Epithelial cell of prostate (primary cell): ENCODE data around the gene SH3RF3.

Source experiments
- DNase-seq: peaks from one replicate; pipeline ENCODE4 v3.0.0-alpha.2; 2011; ENCODE audit warnings: low read depth, low spot score
- H3K27ac ChIP-seq: fragments of 450-650 bp; 2 replicates; pipeline ENCODE4 v1.5.1; 2017; ENCODE audit warnings: mild to moderate bottlenecking

The SH3RF3 gene

DNA sequence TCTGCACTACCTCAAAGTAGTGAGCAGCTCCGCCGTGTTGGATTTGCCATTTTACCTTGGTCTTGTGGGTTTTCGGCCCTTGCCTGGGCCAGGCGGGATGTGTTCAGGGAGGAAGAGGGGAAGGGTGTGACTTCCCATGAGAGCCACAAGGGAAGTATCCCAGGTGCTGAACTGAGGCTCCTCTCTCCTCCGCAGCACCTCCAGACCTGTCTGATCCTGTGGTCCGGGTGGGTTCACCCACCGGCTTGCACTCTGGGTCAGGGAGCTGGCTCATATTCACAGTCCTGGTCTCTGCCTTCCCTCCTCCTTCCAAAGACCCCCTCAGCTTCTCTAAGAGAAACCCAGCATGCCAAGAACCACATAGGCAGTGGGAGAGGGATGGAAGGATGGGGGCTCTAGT is 249.0 kb downstream of the SH3RF3 start:
- no peak for DNase-seq

DNA sequence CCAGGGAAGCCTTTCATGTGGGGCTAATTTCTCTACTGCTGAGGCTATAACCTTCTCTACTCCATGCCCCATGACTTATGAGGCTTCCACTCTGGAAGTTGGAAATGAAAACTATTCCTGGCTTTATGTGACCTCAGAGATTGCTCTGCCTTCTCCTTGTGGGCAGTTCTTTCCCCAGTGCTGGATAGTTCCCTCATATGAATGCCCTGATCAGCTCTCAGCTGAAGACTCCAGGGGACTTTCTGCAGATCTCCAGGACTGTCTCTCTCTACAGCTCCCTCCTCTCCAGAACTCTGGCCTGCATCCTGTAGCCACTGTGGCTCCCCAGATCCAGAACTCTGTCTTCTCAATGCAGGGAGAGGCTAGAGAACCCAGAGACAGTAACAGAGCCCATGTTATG is 249.7 kb downstream of the SH3RF3 start:
- no peak for DNase-seq
- H3K27ac ChIP-seq = no peak overlapping the region

More for the DNA sequence above, 249.0 kb downstream of the SH3RF3 start:
- no peak overlapping the region for H3K27ac ChIP-seq

DNA sequence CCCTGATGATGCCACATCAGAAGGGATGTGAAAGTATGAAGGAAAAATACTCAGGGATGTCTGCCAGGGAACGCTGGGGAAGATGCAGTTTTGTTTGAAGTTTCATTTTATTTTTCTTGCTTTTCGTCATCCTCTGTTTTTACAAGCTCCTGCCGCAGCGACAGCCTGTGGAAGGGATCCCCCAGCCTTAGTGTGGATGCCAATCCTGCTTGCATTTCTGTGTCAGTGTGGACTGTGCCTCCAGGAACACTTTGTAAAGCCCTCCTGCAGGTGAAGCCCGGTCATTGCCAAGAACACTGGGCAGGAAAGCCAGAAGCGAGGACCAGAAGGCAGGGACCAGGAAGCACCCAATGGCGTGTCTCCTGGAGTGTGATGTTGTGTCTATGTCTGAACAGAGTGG is 250.5 kb downstream of the SH3RF3 start:
- no peak overlapping the region for H3K27ac ChIP-seq
- DNase-seq = no peak

DNA sequence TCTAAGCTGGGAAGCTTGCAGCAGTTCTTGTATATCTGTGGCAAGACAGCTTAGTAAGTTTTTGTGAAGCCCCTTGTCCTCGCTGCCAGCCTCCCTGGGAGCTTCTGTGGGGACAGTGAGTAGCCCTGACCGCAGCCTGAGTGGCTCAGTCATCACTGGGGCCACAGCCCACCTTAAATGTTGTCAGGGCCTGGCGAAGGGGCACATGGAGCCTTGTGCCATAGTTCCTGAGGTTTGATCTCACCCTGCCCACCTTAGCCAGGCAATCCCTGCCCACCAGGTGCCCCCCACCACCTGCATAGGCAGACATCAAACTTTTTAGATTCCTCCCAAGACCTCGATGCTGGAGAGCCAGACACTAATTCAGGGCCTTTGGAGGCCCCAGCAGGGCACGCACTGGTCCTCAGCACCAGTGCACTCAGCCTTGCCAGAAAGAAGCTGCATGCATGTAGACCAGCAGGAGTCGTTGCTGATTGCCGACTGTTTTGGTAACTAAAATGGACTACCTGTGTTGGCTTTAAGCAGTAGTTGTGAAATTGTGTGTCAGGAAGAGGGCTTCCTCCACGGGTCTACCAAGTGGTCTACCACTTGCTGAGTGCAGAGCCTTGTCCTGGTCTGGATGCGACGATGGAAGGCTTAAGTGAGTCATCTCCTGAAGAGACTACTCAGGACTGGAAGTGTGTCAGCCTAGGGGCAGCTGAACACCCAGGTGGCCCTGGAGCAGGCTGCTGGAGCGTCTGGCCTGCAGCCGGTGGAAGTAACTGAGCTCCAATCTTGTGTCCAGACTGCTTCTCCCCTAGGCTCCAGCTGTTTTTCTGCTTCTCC is 251.7 kb downstream of the SH3RF3 start:
- DNase-seq = no peak
- no peak overlapping the region for H3K27ac ChIP-seq

DNA sequence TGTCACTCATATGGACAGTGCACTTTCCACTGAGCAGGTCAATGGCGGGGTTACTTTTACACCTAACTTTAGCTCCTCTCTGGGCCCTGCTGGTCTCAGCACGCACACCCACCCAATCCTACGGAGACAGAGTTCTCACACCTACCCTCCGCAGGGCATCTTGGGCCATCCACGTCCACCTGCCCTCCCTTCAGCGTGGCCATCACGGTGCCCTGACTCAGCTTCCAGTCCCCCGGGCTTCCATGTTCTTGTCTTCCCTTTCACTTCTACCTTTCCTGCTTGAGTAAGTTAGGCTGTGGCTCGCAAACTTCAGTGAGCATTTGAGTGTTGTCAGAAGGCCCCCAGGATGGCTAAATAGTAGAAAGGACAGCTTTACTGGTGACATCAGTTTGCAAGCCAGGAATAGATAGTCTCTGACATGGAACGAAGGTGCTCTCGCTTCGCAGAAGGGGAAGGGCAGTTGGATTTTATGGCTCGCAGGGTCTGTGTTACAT is 252.4 kb downstream of the SH3RF3 start:
- DNase-seq = no peak
- no peak overlapping the region for H3K27ac ChIP-seq

DNA sequence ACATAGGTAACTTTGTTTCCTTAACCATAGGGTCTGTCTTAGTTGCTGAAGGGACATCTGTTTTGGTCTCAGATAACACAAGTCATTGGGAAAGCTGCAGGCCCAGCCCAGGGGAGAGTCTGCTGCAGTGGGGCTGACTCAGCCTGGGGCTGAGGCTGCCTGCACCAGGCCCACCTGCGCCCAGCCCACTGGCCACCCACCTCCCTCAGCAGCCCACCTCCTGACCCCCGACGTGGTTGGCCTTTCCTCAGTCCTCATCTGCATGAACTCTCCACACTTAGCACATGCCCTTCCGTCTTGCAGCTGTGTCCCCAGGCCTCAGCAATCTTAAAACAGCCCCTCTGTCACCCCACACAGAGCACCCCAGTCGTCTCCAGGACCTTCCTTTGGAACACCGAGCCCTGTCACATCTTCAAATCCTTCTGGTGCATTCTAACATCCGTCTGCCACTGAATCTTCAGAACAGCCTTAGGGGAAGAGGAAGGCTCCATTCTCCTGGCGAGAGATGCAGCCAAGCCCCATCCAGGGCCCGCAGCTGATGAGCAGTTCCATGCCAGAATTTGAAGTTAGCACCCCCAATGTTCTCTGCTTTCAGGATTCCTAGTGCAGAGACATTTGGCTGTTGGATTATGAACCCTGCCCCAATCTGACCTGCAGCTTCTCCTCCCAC is 253.4 kb downstream of the SH3RF3 start:
- no peak overlapping the region for H3K27ac ChIP-seq
- no peak for DNase-seq

DNA sequence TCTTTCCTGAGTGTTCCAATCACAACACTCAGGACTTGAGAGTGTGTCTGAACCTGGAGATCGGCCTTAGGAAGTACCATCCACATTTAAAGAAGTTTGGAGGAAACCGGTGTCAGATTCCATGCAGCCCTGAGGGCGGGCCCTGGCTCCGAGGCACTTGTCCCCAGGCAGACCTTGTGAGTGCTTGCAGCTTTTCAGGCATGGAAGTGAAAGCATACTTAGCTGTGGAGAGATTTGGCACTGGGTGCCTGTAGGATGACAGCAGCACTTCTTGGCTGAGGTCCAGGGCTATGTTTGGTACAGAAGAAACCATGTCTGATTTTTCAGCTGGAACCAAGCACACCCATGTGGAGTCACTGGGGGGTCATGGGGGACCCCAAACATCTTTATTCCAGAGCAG is 253.9 kb downstream of the SH3RF3 start:
- no peak for DNase-seq

DNA sequence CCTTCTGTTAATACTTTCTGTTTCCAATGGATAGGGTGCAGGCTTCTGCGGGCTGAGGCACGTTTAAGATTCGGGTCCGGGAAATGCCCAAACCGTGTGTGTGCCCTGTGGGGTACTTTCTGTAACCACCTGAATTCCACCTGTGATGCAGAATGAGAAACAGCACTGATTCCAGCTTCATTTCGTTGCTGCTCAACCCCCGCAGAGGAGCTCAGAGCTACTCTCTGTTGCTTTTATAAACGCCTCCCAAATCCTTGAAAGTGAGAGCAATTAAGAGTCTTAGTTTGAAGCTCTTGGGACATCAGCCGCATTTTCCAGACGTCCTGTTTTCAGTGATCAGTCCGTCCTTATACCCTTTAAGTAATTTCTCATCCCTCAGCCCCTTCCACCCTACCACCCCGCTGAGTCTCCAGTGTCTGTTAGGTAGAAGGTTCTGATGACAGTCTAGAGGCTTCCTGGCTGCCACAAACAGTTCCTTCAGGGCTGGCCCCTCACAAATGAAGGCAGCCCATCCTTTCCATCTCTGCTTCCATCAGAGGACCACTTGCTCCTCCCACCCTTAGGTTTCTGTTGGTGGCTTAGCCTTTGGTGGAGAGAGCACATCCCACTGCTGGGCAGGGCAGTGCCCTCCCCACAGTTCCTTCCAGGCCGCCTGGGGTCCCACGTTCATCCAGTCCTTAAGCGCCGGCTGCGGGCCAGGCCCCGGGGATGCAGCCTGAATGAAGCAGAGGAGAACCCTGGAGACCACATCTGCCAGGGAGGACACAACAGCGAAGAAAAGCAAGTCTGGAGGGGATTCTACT is 254.7 kb downstream of the SH3RF3 start:
- no peak for DNase-seq
- H3K27ac ChIP-seq = no peak overlapping the region

More for the DNA sequence above, 253.9 kb downstream of the SH3RF3 start:
- H3K27ac ChIP-seq = no peak overlapping the region

DNA sequence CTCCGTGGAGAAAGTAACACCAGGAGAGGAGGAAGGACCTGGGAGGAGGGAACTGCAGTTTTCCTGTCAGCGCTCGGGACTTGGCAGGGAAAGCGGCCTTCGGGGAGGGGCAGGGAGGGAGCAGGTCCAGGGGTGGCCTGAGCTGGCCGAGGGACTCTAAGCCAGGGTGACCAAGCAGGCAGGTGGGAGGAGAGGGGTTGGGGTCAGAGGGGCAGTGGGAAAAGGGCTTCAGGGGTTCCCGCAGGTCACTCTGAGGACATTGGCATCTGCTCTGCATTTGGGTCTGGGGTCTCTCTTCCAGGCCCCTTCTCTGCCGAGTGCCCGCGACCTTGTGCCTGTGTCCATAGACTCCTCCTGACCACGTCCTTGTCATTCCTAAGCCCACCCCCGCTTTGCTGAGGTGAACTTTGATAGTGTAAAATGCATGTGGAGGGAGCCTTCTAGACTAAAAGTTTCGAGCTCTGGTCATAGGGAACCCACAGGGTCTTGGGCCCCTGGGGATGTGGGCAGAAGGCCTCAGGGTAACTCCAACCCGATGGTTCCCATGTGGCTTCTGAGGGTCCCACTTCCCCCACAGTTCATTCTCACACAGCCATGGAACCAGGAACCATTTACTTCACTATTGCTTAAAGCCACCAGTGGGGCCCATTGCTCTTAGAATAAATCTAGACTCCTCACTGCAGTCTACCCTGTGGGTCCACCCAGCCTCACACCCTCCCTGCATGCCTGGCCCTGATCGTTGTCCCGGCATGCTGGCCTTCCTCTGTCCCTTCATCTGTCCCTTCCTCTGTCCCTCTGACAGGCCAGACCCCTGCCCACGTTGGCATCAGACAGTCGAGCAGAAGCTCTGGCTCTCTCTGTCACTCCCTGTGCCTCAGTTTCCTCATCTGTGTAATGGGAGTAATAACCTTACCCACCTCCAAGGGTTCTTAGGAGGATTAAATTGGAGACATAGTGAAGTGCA is 255.6 kb downstream of the SH3RF3 start:
- no peak overlapping the region for H3K27ac ChIP-seq
- DNase-seq = no peak

DNA sequence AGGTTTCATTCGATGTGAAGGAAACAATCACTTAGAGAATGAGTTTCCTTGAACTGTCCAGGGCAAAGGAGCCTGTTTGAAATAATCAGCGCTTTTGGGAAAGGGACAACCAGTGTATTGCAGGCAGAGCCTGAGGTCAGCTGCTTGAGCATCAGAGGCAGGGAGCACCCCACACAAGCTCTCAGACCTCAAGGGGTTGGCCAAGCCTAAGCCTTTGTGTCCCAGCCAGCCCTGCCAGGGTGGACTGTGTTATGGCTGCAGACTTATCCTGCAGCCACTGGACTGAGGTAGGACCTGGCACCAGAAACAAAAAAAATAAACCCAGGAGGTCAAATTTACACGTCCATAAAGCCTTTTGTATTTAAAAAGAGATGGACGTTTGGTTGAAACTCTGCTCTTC is 256.5 kb downstream of the SH3RF3 start:
- DNase-seq = no peak
- no peak overlapping the region for H3K27ac ChIP-seq

DNA sequence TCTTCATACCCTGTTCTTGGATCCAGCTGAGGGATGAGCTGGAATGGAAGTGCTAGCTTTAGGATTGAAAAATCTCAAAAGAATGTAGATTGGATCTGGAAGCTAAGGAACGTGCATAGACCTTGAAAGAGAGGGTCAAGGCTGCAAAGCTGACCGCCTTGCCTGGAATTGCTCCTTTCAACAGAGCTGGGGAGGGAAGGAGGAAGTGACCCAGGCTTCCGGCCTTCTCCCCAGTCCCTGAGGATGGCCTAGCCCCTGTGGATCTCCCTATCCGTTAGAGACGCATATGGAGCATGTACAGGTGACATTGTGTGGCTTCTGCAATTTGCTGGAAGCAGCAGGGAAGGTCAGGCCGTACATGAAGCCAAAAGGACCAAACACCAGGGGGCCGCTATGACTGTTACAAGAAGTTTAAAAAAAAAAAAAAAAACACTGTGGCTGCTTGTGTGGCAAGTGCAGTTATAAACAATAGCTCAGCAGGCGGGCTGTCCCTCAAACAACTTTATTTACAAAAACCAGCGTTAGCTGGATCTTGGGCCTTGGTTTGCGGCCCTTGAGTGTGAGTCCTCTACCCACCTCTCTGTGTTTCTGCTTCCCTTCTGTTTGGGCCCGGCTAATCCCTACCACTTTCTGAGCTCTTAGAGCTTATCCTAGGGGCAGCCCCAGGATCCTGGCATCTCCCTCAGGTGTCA is 257.1 kb downstream of the SH3RF3 start:
- no peak overlapping the region for H3K27ac ChIP-seq
- no peak for DNase-seq

DNA sequence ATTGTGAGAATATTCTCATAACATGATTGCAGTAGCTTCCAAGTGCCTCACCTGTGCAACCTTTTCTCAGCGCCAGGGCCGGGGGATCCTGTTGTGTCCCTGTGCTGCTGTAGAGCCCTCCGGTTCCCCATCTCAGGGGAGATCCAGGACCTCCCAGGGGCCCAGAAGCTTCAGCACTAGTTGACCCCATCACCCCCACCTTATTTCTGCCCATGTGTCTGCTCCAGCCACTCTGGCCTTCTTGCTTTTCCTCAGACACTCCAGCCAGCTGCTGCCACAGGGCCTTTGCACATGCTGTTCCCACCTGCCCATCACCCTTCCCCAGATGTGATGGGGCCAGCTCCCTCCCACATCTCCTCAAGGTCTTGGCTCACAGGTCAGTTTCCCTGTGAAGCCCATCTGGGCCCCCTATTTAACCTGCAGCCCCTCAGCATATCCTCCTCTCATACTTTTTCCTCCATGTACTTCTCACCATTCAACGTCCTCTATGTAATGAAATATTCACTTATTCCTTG is 258.3 kb downstream of the SH3RF3 start:
- DNase-seq = no peak
- no peak overlapping the region for H3K27ac ChIP-seq

DNA sequence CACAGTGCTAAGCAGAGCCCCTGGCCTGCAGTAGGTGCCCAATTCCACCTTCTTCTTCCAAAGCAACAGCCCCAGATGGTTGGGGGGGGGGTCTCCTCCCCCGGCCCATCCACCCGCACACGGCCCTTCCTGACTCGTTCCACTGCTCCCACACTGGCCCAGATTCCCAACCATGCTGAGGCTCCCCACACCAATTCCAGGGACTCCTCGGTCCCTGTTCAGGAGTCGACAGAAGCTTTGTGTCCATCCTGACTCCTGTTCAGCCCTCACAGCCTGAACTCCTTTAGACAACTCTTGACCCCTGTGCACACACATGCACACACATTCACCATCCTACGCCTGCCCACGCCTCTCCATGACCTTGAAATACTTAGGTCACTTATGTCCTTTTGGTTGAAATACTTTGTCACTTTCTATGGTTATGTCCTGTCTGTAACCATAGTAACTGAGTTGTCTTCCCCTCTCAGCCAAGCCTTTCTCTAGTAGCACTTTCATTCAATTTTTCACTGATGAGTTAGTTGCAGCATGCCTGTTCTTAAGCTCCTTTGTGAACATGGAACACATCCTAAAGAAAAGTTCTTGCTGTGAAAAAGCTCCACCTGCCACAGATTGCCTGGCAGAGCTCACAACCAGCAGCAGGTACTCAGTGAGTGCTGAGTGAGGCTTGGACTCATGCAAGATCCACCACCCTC is 258.9 kb downstream of the SH3RF3 start:
- no peak overlapping the region for H3K27ac ChIP-seq
- no peak for DNase-seq

DNA sequence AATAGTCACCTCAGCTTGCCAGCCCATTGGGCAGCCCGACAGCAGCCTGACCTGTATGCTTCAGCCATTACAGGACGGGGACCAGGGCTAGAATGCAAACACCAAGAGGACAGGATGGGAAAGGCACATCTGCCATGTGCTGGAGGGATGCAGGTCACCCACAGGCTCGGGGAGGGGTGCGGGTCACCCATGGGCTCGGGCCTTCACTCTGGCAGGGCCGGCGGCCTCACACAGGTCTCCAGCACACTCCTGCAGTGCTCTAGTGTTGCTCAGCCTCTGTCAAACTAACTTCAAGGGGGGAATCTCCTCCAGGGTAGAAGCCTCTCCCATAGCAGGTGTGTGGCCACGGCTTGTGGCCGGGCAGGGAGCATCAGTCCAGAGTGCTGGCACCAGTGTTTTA is 262.2 kb downstream of the SH3RF3 start:
- H3K27ac ChIP-seq = no peak overlapping the region
- no peak for DNase-seq

DNA sequence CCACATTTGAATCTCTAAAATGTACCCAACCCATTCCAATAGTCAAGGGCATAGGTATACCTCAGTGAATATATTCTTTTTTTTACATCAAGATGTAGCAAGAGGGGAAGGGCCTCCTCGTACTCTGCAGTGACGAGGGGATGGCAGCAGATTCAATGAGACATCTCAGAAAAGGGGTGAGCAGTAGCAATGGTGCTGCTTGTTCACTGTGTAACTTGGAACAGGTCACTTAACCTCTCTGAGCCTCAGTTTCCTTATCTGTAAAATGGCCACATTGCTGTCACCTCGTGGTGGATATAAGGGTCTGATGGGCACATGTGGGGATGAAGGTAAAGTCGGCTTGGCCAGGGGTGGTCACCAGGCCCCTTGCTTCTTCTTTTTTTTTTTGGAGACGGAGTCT is 263.1 kb downstream of the SH3RF3 start:
- H3K27ac ChIP-seq = no peak overlapping the region
- DNase-seq = no peak

DNA sequence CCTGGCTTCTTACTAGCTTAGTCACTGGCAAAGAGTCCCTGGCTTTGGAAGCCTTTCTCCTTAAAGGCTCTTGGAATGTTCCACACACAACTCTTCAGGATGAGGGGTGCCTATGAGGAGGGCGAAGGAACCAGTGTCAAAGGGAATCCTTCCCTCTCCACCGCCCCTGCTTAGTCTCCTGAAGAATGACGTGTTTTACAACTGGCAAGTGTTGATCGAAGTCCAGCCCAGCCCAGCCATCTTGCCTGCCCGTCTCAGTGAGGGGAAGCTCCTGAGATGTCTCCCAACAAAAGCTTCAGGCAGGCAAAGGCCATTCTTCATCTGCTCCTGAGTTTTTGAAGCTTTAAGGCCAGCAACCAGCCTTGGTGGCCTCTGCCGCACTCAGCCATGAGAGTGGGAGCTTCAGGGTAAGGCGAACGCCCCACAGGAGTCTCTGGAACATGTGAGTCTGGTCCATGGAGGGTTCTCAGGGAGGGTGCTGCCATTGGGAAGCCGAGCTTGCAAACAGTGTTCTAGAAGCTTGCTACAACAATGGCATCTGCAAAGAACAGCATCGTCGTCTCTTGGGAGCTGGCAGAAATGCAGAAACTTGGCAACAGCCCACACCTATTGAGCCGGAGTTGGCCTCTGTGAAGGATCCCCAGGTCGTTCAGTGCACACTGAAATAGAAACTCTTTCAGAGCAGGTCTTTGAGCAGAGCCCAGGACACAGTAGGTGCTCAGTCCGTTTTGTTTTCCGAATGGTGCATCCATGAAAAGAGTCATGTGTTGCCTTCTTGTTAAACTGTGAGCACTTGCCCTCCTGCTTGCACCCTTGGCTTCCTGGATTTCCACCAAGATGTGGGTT is 264.0 kb downstream of the SH3RF3 start:
- DNase-seq = no peak
- H3K27ac ChIP-seq = no peak overlapping the region

DNA sequence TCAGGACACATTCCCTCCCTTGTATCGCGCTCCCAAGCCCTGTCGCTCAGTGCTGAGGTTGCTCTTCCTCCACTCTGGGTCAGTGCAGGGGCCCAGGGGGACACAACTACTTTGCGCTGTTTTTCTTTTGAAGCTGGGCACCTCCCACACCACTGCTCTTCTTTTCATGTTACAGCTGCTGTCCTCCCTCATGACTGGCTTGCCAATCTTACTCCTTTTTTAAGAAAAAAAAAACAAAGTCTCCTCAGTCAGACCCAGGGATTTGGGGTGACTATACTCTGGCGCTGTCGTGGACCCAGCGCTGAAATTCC is 264.6 kb downstream of the SH3RF3 start:
- DNase-seq = no peak
- no peak overlapping the region for H3K27ac ChIP-seq
